CMK (cell line): Measurements from ENCODE around the gene SPTSSA.
"Not testable (repeated sequence)": the region's sequence is repeated elsewhere in the genome, so short reads cannot be mapped to it uniquely, and the experiment has no call there.

Experiments
- DNase-seq: peaks from one replicate; pipeline ENCODE4 v3.0.0-alpha.2; 2010; ENCODE audit warnings: low read depth

Gene SPTSSA

GRCh38 chr14:34470319-34470718 lies 8.3 kb upstream of the SPTSSA start:
- DNase-seq = no peak

- DNase-seq = no peak
These were observed 4.7 kb upstream of the SPTSSA start for GRCh38 chr14:34466691-34467090.

- peak; percentile 59 for DNase-seq
These were observed 3.2 kb upstream of the SPTSSA start for GRCh38 chr14:34465069-34465859.

GRCh38 chr14:34463598-34463961 lies 1.5 kb upstream of the SPTSSA start:
- DNase-seq = no peak

GRCh38 chr14:34461334-34462131 lies 507 bp downstream of the SPTSSA start:
- no peak for DNase-seq

GRCh38 chr14:34460841-34461240 lies 1.2 kb downstream of the SPTSSA start:
- no peak for DNase-seq

- no peak for DNase-seq
These were observed 1.7 kb downstream of the SPTSSA start for GRCh38 chr14:34460295-34460694.

GRCh38 chr14:34457186-34457585 lies 4.9 kb downstream of the SPTSSA start:
- DNase-seq = no peak

- no peak for DNase-seq
These were observed 8.8 kb downstream of the SPTSSA start for GRCh38 chr14:34453226-34453625.

GRCh38 chr14:34452258-34452822 lies 9.7 kb downstream of the SPTSSA start:
- DNase-seq = no peak

GRCh38 chr14:34450958-34451357 lies 11.1 kb downstream of the SPTSSA start:
- no peak for DNase-seq

GRCh38 chr14:34450542-34450915 lies 11.5 kb downstream of the SPTSSA start:
- DNase-seq = no peak

GRCh38 chr14:34449819-34450541 lies 12.1 kb downstream of the SPTSSA start:
- DNase-seq = no peak

- no peak for DNase-seq
These were observed 22.9 kb downstream of the SPTSSA start for GRCh38 chr14:34439090-34439489.

- DNase-seq = no peak
These were observed 23.6 kb downstream of the SPTSSA start for GRCh38 chr14:34438438-34438837.

- no peak for DNase-seq
These were observed 24.3 kb downstream of the SPTSSA start for GRCh38 chr14:34437729-34438080.

GRCh38 chr14:34436960-34437728 lies 24.9 kb downstream of the SPTSSA start:
- no peak for DNase-seq

GRCh38 chr14:34436118-34436905 lies 25.7 kb downstream of the SPTSSA start:
- DNase-seq = no peak

- no peak for DNase-seq
These were observed 28.1 kb downstream of the SPTSSA start for GRCh38 chr14:34433957-34434356.

GRCh38 chr14:34428102-34428466 lies 34.0 kb downstream of the SPTSSA start:
- not testable (repeated sequence) for DNase-seq
